ENCODE measurements around the gene EPHA10.

Gene EPHA10

DNA sequence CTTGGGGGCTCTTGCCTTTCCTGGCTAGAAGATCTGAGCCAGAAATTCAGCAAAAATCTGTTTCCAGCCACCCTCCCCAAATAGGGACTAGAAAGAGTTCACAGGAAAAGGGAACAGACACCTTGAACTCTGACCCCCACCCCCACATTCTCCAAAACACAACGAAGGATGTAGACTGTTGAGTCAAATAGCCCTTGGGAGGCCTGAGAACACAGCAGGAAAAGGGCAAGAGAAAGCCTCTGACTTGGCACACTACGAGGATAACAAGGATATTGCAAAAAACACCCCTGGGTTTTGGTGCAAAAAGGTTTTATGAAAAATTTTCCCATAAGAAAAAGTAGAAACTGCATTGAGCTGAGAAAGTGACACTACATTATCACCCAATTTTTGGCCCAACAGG is 45.0 kb upstream of the EPHA10 start:
- H3K9me3 ChIP-seq (ENCODE audit: control insufficient read depth, insufficient read depth, low read depth, low read length): no peaks in the 10 kb centered on the region
- TF ChIP-seq PRDM1 (tag by site-specific recombination; IDR thresholded peaks at IDR 0.05) (peak; percentile 27; the same call in 1 of the 2 replicates), ZNF174 (tag by site-specific recombination; IDR thresholded peaks at IDR 0.05) (no peak)
- H3K4me3 ChIP-seq (ENCODE audit: low read depth, low read length): no peak overlapping the region
- ChIA-PET POLR2A (interaction anchor here (0.6 kb wide), 1 partner anchor 66 kb away, joined by 7 read pairs; no protein-coding TSS in a partner anchor), CTCF (no interaction called here)
- peaks cover 6 to 58% of the 10 kb centered on the region in 2 experiments; a peak in 2 of 3 replicates for H3K36me3 ChIP-seq (ENCODE audit: control insufficient read depth in 2 of 2, insufficient read depth in 1 of 2, low read length in 2 of 2)
- no peak overlapping the region for H3K27ac ChIP-seq (ENCODE audit: extremely low read depth, low read depth, low read length)
- H3K4me1 ChIP-seq (ENCODE audit: control insufficient read depth, insufficient read depth, low read length): peaks cover 3% of the 10 kb centered on the region; the same call in 1 of the 2 replicates

DNA sequence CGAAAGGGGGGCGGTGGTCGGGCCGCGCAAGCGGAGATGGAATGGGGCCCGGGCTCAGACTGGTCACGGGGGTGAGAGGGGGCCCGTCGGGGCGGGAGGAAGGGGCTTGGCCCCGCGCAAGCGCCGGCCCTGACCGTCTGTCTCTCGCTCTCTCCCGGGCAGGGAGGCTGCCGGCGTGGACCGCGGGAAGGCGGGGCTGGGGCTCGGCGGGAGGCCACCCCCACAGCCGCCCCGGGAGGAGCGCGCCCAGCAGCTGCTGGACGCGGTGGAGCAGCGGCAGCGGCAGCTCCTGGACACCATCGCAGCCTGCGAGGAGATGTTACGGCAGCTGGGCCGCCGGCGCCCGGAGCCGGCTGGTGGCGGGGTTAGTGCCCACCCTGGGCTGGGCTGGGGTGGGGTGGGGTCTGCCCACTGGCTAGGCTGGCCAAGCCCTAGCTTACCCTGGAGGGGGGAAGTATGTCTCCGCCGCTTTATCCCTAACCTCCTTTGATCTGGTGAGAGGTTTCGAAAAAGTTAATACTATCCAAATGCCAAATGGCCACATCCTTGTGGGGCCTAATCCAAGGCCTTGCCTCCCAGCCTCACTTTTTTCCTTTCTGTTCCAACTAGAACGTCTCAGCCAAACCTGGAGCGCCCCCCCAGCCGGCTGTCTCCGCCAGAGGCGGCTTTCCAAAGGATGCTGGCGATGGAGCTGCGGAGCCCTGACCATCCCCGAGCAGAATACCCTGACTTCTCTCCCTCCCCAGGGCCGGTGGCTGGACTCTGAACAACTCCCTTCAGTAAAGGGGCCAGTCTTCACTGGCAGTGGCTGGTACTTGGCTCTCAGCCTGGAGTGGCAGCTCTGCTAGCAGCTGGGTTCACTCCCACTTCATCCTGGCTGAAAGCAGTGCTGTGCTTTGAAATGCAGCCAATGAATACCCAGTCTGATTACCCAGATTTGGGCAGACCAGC is 43.7 kb upstream of the EPHA10 start:
- Histone ChIP-seq H3K36me3 (ENCODE audit: control insufficient read depth in 2 of 2, insufficient read depth in 1 of 2, low read length in 2 of 2) (peaks cover 6 to 61% of the 10 kb centered on the region in 2 experiments; a peak in 2 of 3 replicates), H3K9me3 (ENCODE audit: control insufficient read depth, insufficient read depth, low read depth, low read length) (no peaks in the 10 kb centered on the region), H3K27ac (ENCODE audit: extremely low read depth, low read depth, low read length) (peak overlapping the region; percentile 65), H3K4me3 (ENCODE audit: low read depth, low read length) (peak overlapping the region; percentile 91), H3K4me1 (ENCODE audit: control insufficient read depth, insufficient read depth, low read length) (peaks cover 3% of the 10 kb centered on the region; the same call in 1 of the 2 replicates)
- POLR2A ChIA-PET: interaction anchor here (0.6 to 3.3 kb wide), 23 partner anchors 9 to 1814 kb away, joined by 3 to 50 read pairs (median 4); partner anchors contain the start of genes CDCA8, EPHA10 and MTF1
- CTCF ChIA-PET: interaction anchor here (0.6 to 1.0 kb wide), 5 partner anchors 13 to 210 kb away, joined by 3 to 4 read pairs (median 3); partner anchors contain the start of genes CDCA8 and MTF1
- TF ChIP-seq ZNF785 (tag by site-specific recombination; IDR thresholded peaks at IDR 0.05): no peak
- TF ChIP-seq SALL2 (tag by site-specific recombination; IDR thresholded peaks at IDR 0.05; ENCODE audit: borderline replicate concordance): no peak
- TF ChIP-seq ZBTB49 (tag by site-specific recombination; IDR thresholded peaks at IDR 0.05; ENCODE audit: low read depth): no peak
- peak; percentile 98 for TF ChIP-seq GLIS1 (tag by site-specific recombination; IDR thresholded peaks at IDR 0.05)
- no peak for TF ChIP-seq ZNF138 (tag by site-specific recombination; IDR thresholded peaks at IDR 0.05; ENCODE audit: borderline replicate concordance)
- no peak for TF ChIP-seq ZNF114 (tag by site-specific recombination; IDR thresholded peaks at IDR 0.05)
- TF ChIP-seq, protein P1, sequence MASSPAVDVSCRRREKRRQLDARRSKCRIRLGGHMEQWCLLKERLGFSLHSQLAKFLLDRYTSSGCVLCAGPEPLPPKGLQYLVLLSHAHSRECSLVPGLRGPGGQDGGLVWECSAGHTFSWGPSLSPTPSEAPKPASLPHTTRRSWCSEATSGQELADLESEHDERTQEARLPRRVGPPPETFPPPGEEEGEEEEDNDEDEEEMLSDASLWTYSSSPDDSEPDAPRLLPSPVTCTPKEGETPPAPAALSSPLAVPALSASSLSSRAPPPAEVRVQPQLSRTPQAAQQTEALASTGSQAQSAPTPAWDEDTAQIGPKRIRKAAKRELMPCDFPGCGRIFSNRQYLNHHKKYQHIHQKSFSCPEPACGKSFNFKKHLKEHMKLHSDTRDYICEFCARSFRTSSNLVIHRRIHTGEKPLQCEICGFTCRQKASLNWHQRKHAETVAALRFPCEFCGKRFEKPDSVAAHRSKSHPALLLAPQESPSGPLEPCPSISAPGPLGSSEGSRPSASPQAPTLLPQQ (tag by site-specific recombination; IDR thresholded peaks at IDR 0.05): 0 out of 2 replicates have a peak, but pooled peaks have one; percentile 32
- no peak for TF ChIP-seq WT1 (tag by site-specific recombination; IDR thresholded peaks at IDR 0.05)
- TF ChIP-seq TCF7L2 (IDR thresholded peaks at IDR 0.05; ENCODE audit: borderline replicate concordance, low read depth, low read length): no peak
- TF ChIP-seq ZNF214 (tag by site-specific recombination; IDR thresholded peaks at IDR 0.05; ENCODE audit: borderline replicate concordance): no peak
- TF ChIP-seq, protein P2, sequence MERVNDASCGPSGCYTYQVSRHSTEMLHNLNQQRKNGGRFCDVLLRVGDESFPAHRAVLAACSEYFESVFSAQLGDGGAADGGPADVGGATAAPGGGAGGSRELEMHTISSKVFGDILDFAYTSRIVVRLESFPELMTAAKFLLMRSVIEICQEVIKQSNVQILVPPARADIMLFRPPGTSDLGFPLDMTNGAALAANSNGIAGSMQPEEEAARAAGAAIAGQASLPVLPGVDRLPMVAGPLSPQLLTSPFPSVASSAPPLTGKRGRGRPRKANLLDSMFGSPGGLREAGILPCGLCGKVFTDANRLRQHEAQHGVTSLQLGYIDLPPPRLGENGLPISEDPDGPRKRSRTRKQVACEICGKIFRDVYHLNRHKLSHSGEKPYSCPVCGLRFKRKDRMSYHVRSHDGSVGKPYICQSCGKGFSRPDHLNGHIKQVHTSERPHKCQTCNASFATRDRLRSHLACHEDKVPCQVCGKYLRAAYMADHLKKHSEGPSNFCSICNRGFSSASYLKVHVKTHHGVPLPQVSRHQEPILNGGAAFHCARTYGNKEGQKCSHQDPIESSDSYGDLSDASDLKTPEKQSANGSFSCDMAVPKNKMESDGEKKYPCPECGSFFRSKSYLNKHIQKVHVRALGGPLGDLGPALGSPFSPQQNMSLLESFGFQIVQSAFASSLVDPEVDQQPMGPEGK (tag by site-specific recombination; IDR thresholded peaks at IDR 0.05): peak; percentile 88
- no peak for TF ChIP-seq ZNF274 (IDR thresholded peaks at IDR 0.05; ENCODE audit: low read length)
- TF ChIP-seq ZNF274 (tag by site-specific recombination; IDR thresholded peaks at IDR 0.05; ENCODE audit: borderline replicate concordance): no peak
- no peak for TF ChIP-seq ZNF571 (tag by site-specific recombination; IDR thresholded peaks at IDR 0.05)
- TF ChIP-seq ZNF791 (tag by site-specific recombination; IDR thresholded peaks at IDR 0.05): no peak
- TF ChIP-seq ZNF623 (tag by site-specific recombination; IDR thresholded peaks at IDR 0.05): no peak
- TF ChIP-seq, protein P3, sequence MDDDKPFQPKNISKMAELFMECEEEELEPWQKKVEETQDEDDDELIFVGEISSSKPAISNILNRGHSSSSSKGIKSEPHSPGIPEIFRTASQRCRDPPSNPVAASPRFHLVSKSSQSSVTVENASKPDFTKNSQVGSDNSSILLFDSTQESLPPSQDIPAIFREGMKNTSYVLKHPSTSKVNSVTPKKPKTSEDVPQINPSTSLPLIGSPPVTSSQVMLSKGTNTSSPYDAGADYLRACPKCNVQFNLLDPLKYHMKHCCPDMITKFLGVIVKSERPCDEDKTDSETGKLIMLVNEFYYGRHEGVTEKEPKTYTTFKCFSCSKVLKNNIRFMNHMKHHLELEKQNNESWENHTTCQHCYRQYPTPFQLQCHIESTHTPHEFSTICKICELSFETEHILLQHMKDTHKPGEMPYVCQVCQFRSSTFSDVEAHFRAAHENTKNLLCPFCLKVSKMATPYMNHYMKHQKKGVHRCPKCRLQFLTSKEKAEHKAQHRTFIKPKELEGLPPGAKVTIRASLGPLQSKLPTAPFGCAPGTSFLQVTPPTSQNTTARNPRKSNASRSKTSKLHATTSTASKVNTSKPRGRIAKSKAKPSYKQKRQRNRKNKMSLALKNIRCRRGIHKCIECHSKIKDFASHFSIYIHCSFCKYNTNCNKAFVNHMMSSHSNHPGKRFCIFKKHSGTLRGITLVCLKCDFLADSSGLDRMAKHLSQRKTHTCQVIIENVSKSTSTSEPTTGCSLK (tag by site-specific recombination; IDR thresholded peaks at IDR 0.05): no peak
- TF ChIP-seq, protein P4, sequence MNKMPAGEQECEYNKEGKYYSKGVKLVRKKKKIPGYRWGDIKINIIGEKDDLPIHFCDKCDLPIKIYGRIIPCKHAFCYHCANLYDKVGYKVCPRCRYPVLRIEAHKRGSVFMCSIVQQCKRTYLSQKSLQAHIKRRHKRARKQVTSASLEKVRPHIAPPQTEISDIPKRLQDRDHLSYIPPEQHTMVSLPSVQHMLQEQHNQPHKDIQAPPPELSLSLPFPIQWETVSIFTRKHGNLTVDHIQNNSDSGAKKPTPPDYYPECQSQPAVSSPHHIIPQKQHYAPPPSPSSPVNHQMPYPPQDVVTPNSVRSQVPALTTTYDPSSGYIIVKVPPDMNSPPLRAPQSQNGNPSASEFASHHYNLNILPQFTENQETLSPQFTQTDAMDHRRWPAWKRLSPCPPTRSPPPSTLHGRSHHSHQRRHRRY (tag by site-specific recombination; IDR thresholded peaks at IDR 0.05): no peak
